NCI-H82 treated with DMSO at 0.1 percent for 48 hours (cell line): ENCODE measurements around the gene MTX2.
"Not testable (repeated sequence)": the region's sequence is repeated elsewhere in the genome, so short reads cannot be mapped to it uniquely, and the experiment has no call there.

Experiments used
- DNase-seq: peaks from one replicate; lab custom pipeline; 2025; ENCODE audit not compliant: unreplicated experiment; lab: John Stamatoyannopoulos, UW

MTX2 gene

DNA sequence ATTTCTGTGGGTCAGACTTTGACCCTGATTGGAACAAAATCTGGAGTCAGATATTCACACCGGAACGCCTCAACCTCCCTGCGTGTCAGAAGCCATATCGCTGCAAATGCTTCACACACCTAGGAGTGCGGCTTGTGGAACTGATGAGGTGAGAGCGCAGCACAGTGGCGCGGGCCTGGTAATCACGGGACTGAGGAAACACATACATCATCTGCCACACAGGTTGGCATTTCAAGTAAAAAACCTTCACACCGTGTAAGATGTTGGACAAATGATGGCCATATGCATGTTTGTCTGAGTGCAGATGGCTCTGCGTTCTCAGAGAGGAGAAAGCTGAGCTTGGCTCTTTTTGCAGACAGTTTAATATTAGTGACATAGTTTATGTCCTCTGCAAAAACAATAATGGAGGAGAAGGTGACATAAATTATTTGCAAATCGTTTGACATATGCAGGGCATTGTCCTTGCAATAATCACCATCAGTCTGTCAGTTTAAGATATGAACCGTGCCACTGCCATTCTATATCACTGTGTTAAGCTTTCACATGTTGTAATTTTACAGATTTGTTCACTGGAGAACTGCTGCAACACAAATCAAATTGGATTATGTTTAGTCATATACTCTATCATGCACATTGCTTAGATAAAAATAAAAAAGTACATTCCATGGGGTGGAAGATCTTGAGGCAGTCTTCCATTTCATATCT, 101.4 kb downstream of the MTX2 start:
- no peak for DNase-seq

DNA sequence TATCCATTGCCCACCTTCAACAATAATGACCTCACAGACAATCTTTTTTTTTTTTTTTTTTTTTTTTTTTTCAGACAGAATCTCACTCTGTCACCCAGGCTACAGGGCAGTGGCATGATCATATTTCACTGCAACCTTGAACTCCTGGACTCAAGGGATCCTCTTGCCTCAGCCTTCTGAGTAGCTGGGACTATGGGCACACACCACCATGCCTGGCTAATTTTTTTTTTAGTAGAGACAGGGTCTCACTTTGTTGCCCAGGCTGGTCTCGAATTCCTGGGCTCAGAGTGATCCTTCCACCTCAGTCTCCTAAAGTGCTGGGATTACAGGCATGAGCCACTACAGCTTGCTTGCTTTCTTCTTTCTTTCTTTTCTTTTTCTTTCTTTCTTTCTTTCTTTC, 103.9 kb downstream of the MTX2 start:
- not testable (repeated sequence) for DNase-seq

DNA sequence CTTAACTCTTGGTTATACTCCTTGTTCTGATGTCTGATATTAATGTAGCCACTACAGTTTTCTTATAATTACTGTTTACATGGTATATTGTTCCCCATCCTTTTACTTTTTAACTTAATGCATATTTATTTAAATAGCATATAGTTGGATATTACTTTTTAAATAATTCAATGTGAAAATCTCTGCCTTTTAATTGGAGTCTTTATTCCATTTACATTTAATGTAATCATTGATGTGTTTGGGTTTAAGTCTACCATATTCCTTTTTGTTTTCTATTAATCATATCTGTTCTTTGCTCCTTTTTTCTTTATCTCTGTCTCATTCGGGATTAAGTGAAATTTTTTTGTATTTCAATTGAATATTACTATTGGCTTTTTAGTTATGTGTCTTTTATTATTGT, 109.1 kb downstream of the MTX2 start:
- DNase-seq, result no peak

DNA sequence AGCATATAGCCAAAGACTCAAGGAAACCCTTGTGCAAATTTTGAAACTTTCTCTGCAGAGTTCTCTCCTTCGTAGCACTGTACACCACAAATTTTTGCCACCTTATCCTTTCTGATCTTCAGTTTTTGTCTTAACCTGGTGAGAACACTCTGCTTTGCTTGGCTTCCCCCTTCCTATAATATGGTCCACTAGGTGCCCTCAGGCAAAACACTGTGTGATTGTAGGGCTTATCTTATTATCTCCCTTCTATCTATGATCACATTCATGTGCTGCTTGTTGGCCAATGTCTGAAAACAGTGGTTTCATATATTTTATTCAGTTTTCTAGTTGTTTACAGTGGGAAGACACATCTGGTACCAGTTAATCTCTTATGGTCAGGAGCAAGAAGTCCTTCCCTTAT, 111.1 kb downstream of the MTX2 start:
- DNase-seq, result no peak

DNA sequence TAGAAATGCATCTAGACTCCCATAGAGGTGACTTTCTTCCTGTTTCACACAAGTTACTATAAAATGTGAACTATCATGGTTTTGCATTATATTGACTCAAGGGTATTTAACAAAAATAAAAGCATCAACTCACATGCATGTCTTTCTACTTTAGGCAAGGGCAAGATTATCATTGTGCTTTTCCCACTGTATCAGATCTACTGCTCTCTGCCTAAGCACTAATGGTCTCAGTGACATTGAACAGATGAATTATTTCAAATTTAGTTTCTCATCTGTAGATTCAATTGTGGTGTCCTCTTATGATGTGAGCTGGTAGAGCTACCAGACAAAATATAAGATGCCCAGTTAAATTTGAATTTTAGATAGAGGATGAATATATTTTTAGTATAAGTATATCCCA, 113.9 kb downstream of the MTX2 start:
- no peak for DNase-seq

DNA sequence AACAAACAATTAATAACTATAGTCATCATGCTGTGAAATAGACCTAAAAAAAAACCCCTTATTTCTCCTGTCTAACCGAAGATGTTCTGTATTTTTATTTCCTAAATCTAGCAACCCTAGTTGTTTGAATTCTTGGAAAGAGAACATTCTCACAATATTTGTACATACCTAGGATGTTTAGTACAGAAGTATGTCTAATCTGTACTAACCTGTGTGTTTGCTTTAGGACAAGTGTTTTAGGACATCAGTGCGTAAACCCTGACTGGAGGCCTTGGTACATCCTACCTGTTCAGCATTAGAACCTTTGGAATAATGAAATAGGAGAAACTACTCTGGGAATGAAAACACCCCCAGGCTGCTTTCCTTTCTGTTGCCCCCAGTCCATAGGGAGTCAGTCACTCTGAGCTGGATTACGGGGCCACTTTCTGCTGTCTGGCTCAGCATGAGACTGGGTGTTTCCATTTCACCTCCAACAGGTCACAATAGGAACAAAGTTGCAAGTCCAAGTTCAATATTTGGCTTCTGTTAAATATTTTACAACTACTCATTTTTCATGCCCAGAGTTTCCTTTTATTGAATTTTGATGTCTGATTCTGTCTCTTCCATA, 114.7 kb downstream of the MTX2 start:
- no peak for DNase-seq

DNA sequence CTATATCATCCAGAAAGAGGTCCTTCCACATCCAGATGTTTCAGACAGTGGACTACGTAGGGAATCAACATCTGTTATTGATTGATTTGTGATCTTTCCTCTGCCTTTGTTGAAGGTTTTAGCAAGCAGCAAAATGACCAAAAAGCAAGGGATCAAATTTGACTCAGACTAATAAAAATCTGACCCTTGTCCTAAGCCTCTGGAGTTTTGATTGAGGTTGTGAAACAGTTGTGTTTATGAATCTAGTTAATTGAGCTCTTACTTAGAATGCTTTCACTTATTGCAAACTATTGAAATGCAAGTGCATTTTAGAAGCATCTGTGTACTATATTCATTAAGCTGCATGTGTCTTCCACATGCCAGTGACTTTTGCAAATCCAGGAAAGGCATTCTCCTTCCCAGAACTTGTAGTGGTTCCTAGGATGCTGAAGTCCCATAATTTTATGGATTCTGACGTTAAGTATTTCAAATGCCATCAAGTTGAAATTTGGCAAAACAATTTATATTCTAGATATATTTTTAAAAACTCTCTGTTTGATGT, 116.0 kb downstream of the MTX2 start:
- no peak for DNase-seq

DNA sequence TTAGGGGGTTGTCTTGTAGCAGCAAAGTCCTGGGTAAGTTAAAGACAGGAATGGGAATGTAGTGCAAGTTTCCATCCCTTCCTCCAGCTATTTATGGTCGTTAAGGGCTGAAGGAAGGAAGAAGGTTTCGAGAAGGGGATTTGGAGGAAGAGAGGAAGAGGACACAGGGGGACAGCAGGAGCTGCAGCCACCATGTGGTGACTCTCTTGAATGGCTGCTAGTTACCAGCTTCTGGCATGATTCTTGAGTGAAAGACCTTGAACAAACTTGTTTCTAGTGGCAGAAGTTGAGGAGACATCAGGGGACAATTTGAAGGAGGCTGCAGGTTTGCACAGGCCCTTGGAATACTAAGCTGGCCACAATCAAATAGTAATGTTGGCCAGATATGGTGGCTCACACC, 116.6 kb downstream of the MTX2 start:
- DNase-seq, result no peak
